Body of pancreas (tissue), 4 donors: ENCODE data around the gene ALDOC. TPM values are rescaled to one million over a fixed set of nuclear protein-coding genes. Genes with fewer than 3 reads are reported as not detected.

Source experiments
- ATAC-seq: fragments of 150-250 bp; one replicate; pipeline ENCODE4 v1.9.1; 2016
- DNase-seq, 4 donors: peaks; one replicate each; pipeline ENCODE4 v3.0.0-alpha.2; 2019
- H3K27ac ChIP-seq, 4 donors: fragments of 200-600 bp; sonication (generic); 1 replicate in 3 of 4; 2 replicates in 1 of 4; pipeline versions ENCODE4 v1.5.1 to v1.6.1; 2016 to 2019; ENCODE audit warnings: mild to moderate bottlenecking in 1 of 4, mixed read lengths in 1 of 4, moderate library complexity in 1 of 4
- H3K27me3 ChIP-seq, 2 donors: fragments of 200-600 bp; sonication (generic); one replicate each; pipeline ENCODE4 v1.6.0; 2016; ENCODE audit warnings: mild to moderate bottlenecking in 1 of 2
- H3K36me3 ChIP-seq, 2 donors: fragments of 200-600 bp; sonication (generic); replicated peaks in 1 of 2; 2 replicates each; pipeline ENCODE4 v1.5.1; 2016; ENCODE audit warnings: low read depth in 2 of 2; ENCODE audit not compliant: insufficient read depth in 1 of 2
- H3K4me1 ChIP-seq: fragments of 200-600 bp; sonication (generic); one replicate; pipeline ENCODE4 v1.6.0; 2016
- H3K4me3 ChIP-seq, 2 donors: fragments of 200-600 bp; sonication (generic); 1 replicate in 1 of 2; 2 replicates in 1 of 2; pipeline ENCODE4 v1.5.1; 2016 to 2019
- H3K9me3 ChIP-seq, 3 donors: fragments of 200-600 bp; sonication (generic); 1 replicate in 2 of 3; 2 replicates in 1 of 3; pipeline ENCODE4 v1.5.1; 2016
- CTCF ChIP-seq, 7 experiments: fragments of 450-650 bp in 4 of 7; fragments of 200-600 bp in 3 of 7; sonication (generic) in 3 of 7; IDR thresholded peaks; one replicate each; pipeline ENCODE4 v1.5.1; 2016 to 2019; ENCODE audit warnings: antibody characterized with exemption in 7 of 7
- POLR2A ChIP-seq, 3 donors: fragments of 450-650 bp; IDR thresholded peaks; one replicate each; pipeline ENCODE4 v1.6.1; 2016; ENCODE audit warnings: antibody characterized with exemption in 3 of 3, mild to moderate bottlenecking in 2 of 3
- WGBS, 2 donors: methylation state at CpG; one replicate each; pipeline ENCODE4 v1.1.5; 2017; 5-methylcytosine and 5-hydroxymethylcytosine counted together
- intact Hi-C: fragments of 100-400 bp; cut with DNase I; formaldehyde crosslinking; loops from one replicate; pipeline ENCODE4 v1.15.1; 2023
- total RNA-seq, 2 donors: library from RNA; depleted of rRNA; stranded (reverse); fragments of >200 nt; gene quantifications; one replicate each; pipeline ENCODE4 v1.1.0, GENCODE V29; 2016

ALDOC gene
- total RNA-seq, 2 donors from 2014 or later: 2.9 to 25.1 TPM

GRCh38 chr17:28527181-28527681, 49.5 kb downstream of the ALDOC start:
- peak overlapping the region in 1 of 4 donors; percentile 16 for H3K27ac ChIP-seq
- WGBS, 2 donors: 92 to 97% methylated on average over 2 of the region's 2 CpGs
- intact Hi-C loops: no loop called here
- no peaks in the 10 kb centered on the region for H3K9me3 ChIP-seq
- DNase-seq (no peak), ATAC-seq (no peak)
- H3K36me3 ChIP-seq: no peaks in the 10 kb centered on the region
- peaks cover 33% of the 10 kb centered on the region for H3K4me1 ChIP-seq
- no peak overlapping the region for H3K4me3 ChIP-seq
- H3K27me3 ChIP-seq: no peaks in the 10 kb centered on the region
- TF ChIP-seq POLR2A (IDR thresholded peaks at IDR 0.05) (no peak), CTCF (IDR thresholded peaks at IDR 0.05) (no peak)

GRCh38 chr17:28526381-28526780, 50.3 kb downstream of the ALDOC start:
- Histone ChIP-seq H3K36me3 (no peaks in the 10 kb centered on the region), H3K4me3 (no peak overlapping the region), H3K27me3 (no peaks in the 10 kb centered on the region), H3K27ac (no peak overlapping the region), H3K9me3 (no peaks in the 10 kb centered on the region), H3K4me1 (peaks cover 33% of the 10 kb centered on the region)
- 55 to 76% methylated on average over 5 to 8 of the region's 8 CpGs for WGBS, 2 donors
- intact Hi-C loops: no loop called here
- ATAC-seq (no peak), DNase-seq (peak in 2 of 4 donors; percentile 15 to 69)
- TF ChIP-seq POLR2A (IDR thresholded peaks at IDR 0.05) (no peak), CTCF (IDR thresholded peaks at IDR 0.05) (no peak)

GRCh38 chr17:28524476-28525424, 51.9 kb downstream of the ALDOC start:
- Histone ChIP-seq H3K9me3 (no peaks in the 10 kb centered on the region), H3K27me3 (no peaks in the 10 kb centered on the region), H3K4me1 (peaks cover 33% of the 10 kb centered on the region), H3K4me3 (no peak overlapping the region), H3K27ac (peak overlapping the region; percentile 13 to 69 (median 62)), H3K36me3 (no peaks in the 10 kb centered on the region)
- TF ChIP-seq CTCF (IDR thresholded peaks at IDR 0.05): peak in 1 of 7 experiments; percentile 0
- no peak for TF ChIP-seq POLR2A (IDR thresholded peaks at IDR 0.05)
- ATAC-seq (peak; percentile 83), DNase-seq (peak; percentile 51 to 89 (median 70))
- WGBS, 2 donors: 78 to 84% methylated on average over 25 of the region's 25 CpGs
- intact Hi-C loops: no loop called here

- TF ChIP-seq CTCF (IDR thresholded peaks at IDR 0.05) (no peak), POLR2A (IDR thresholded peaks at IDR 0.05) (no peak)
- 88 to 100% methylated on average over 2 to 15 of the region's 15 CpGs for WGBS, 2 donors
- H3K27ac ChIP-seq: no peak overlapping the region
- intact Hi-C loops: no loop called here
- DNase-seq (no peak), ATAC-seq (no peak)
- no peaks in the 10 kb centered on the region for H3K27me3 ChIP-seq
- no peaks in the 10 kb centered on the region for H3K9me3 ChIP-seq
- no peak overlapping the region for H3K4me3 ChIP-seq
- H3K36me3 ChIP-seq: no peaks in the 10 kb centered on the region
- peaks cover 33% of the 10 kb centered on the region for H3K4me1 ChIP-seq
Observed at GRCh38 chr17:28523876-28524275, 52.8 kb downstream of the ALDOC start.
